ENCODE measurements around the gene GNA14.
"Not testable (repeated sequence)": the region's sequence is repeated elsewhere in the genome, so short reads cannot be mapped to it uniquely, and the experiment has no call there.

The GNA14 gene

GRCh38 chr9:77589046-77589795 is 58.9 kb downstream of the GNA14 start:
- in situ Hi-C loops (cut with MboI; ENCODE audit: low pct_unique_long_range_greater_than_20kb, low sequenced_read_pairs, unreplicated experiment): no loop called here
- TF ChIP-seq CTCF (IDR thresholded peaks at IDR 0.05; ENCODE audit: extremely low read depth, insufficient read depth, missing control alignments): no peak
- DNase-seq (ENCODE audit: low spot score): no peak

GRCh38 chr9:77588271-77588937 is 59.7 kb downstream of the GNA14 start:
- no peak for TF ChIP-seq CTCF (IDR thresholded peaks at IDR 0.05; ENCODE audit: extremely low read depth, insufficient read depth, missing control alignments)
- in situ Hi-C loops (cut with MboI; ENCODE audit: low pct_unique_long_range_greater_than_20kb, low sequenced_read_pairs, unreplicated experiment): no loop called here
- DNase-seq (ENCODE audit: low spot score): no peak

- no peak for DNase-seq (ENCODE audit: low spot score)
- in situ Hi-C loops (cut with MboI; ENCODE audit: low pct_unique_long_range_greater_than_20kb, low sequenced_read_pairs, unreplicated experiment): no loop called here
- no peak for TF ChIP-seq CTCF (IDR thresholded peaks at IDR 0.05; ENCODE audit: extremely low read depth, insufficient read depth, missing control alignments)
Measured at GRCh38 chr9:77587851-77588250, 60.3 kb downstream of the GNA14 start.

GRCh38 chr9:77587042-77587441 is 61.1 kb downstream of the GNA14 start:
- in situ Hi-C loops (cut with MboI; ENCODE audit: low pct_unique_long_range_greater_than_20kb, low sequenced_read_pairs, unreplicated experiment): no loop called here
- no peak for TF ChIP-seq CTCF (IDR thresholded peaks at IDR 0.05; ENCODE audit: extremely low read depth, insufficient read depth, missing control alignments)
- no peak for DNase-seq (ENCODE audit: low spot score)

GRCh38 chr9:77586591-77586990 is 61.5 kb downstream of the GNA14 start:
- no peak for DNase-seq (ENCODE audit: low spot score)
- TF ChIP-seq CTCF (IDR thresholded peaks at IDR 0.05; ENCODE audit: extremely low read depth, insufficient read depth, missing control alignments): no peak
- in situ Hi-C loops (cut with MboI; ENCODE audit: low pct_unique_long_range_greater_than_20kb, low sequenced_read_pairs, unreplicated experiment): no loop called here

- in situ Hi-C loops (cut with MboI; ENCODE audit: low pct_unique_long_range_greater_than_20kb, low sequenced_read_pairs, unreplicated experiment): no loop called here
- no peak for TF ChIP-seq CTCF (IDR thresholded peaks at IDR 0.05; ENCODE audit: extremely low read depth, insufficient read depth, missing control alignments)
- DNase-seq (ENCODE audit: low spot score): no peak
Measured at GRCh38 chr9:77585335-77585786, 62.8 kb downstream of the GNA14 start.

GRCh38 chr9:77584927-77585326 is 63.2 kb downstream of the GNA14 start:
- DNase-seq (ENCODE audit: low spot score); in situ Hi-C loops (cut with MboI; ENCODE audit: low pct_unique_long_range_greater_than_20kb, low sequenced_read_pairs, unreplicated experiment): not testable (repeated sequence)
